ENCODE data around the gene SKAP1. TPM values are rescaled to one million over a fixed set of nuclear protein-coding genes. Genes with fewer than 3 reads are reported as not detected.

Gene SKAP1
- total RNA-seq, 1 donor from 2014 or later, result 25.3 TPM

- TF ChIP-seq CTCF (IDR thresholded peaks at IDR 0.05), result no peak
- Mint-ChIP-seq H3K27ac (no peak overlapping the region), H3K27me3 (no peaks in the 10 kb centered on the region), H3K9me3 (no peaks in the 10 kb centered on the region), H3K4me1 (peaks cover 12% of the 10 kb centered on the region), H3K4me3 (no peak overlapping the region), H3K36me3 (ENCODE audit: low read depth) (peaks cover 22% of the 10 kb centered on the region)
- CTCF ChIA-PET, result no interaction called here
- intact Hi-C loops (cut with micrococcal nuclease), result no loop called here
- DNase-seq (no peak), ATAC-seq (ENCODE audit: low read depth) (no peak)
- POLR2A ChIA-PET, result no interaction called here
Measured at GRCh38 chr17:48389903-48390302, 40.1 kb downstream of the SKAP1 start.

- H3K4me1 Mint-ChIP-seq, result peaks cover 16% of the 10 kb centered on the region
- H3K36me3 Mint-ChIP-seq (ENCODE audit: low read depth), result peaks cover 18% of the 10 kb centered on the region
- no peak for ATAC-seq (ENCODE audit: low read depth)
- no peak for DNase-seq
- H3K27ac Mint-ChIP-seq, result no peak overlapping the region
- POLR2A ChIA-PET, result interaction anchor here (1.3 kb wide), 1 partner anchor 9 kb away, joined by 3 read pairs; no protein-coding TSS in a partner anchor
- TF ChIP-seq CTCF (IDR thresholded peaks at IDR 0.05), result no peak
- intact Hi-C loops (cut with micrococcal nuclease), result no loop called here
- CTCF ChIA-PET, result no interaction called here
- H3K27me3 Mint-ChIP-seq, result no peaks in the 10 kb centered on the region
- no peak overlapping the region for H3K4me3 Mint-ChIP-seq
- no peaks in the 10 kb centered on the region for H3K9me3 Mint-ChIP-seq
Measured at GRCh38 chr17:48388955-48389743, 40.9 kb downstream of the SKAP1 start.

DNA sequence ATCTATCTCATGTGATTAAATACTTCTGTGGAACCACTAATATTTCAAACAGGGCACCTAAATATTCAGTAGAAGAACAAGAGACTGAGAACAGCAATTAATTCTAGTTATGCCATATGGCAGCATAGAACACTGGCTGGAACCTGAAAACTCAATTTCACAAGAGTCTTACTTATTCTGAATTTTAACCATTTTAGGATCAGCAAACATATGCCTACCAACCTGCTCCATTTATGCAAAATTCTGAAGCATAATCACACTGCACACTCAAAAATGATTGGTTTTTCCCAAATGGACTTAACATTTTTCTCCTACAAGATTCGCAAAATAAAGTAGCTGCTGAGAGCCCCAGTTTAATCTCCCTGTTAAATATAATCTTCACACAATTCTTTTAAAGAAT is 43.2 kb downstream of the SKAP1 start:
- CTCF ChIA-PET, result interaction anchor here (0.8 kb wide), 1 partner anchor 70 kb away, joined by 3 read pairs; no protein-coding TSS in a partner anchor
- H3K4me3 Mint-ChIP-seq, result no peak overlapping the region
- ATAC-seq (ENCODE audit: low read depth) (no peak), DNase-seq (no peak)
- intact Hi-C loops (cut with micrococcal nuclease), result no loop called here
- peaks cover 24% of the 10 kb centered on the region for H3K4me1 Mint-ChIP-seq
- H3K36me3 Mint-ChIP-seq (ENCODE audit: low read depth), result peaks cover 29% of the 10 kb centered on the region
- no peak for TF ChIP-seq CTCF (IDR thresholded peaks at IDR 0.05)
- no peaks in the 10 kb centered on the region for H3K27me3 Mint-ChIP-seq
- H3K9me3 Mint-ChIP-seq, result no peaks in the 10 kb centered on the region
- POLR2A ChIA-PET, result no interaction called here
- H3K27ac Mint-ChIP-seq, result no peak overlapping the region

DNA sequence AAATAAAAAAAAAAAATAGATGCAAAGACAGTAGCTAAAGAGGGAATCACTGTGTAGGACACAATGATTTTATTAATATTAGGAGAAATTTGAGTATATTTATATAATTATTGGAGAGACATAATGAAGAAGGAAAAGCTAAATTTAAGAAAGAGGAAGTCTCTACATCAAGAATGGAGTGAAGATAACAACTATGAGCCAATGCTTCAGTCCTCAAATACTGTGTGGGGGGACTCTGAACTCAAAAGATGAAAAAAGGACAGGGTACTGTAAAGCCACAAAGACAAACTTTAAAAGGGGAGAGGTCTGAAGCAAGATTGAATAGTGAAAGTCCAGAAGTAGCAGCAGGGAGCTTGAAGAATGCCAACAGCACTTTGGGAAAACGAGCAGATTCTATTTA is 44.7 kb downstream of the SKAP1 start:
- no peaks in the 10 kb centered on the region for H3K9me3 Mint-ChIP-seq
- CTCF ChIA-PET, result interaction anchor here (1.1 kb wide), 1 partner anchor 72 kb away, joined by 6 read pairs; no protein-coding TSS in a partner anchor
- no peak for DNase-seq
- no peak for TF ChIP-seq CTCF (IDR thresholded peaks at IDR 0.05)
- no peaks in the 10 kb centered on the region for H3K27me3 Mint-ChIP-seq
- H3K4me1 Mint-ChIP-seq, result peaks cover 28% of the 10 kb centered on the region
- no peak overlapping the region for H3K4me3 Mint-ChIP-seq
- ATAC-seq (ENCODE audit: low read depth), result no peak
- intact Hi-C loops (cut with micrococcal nuclease), result no loop called here
- peaks cover 30% of the 10 kb centered on the region for H3K36me3 Mint-ChIP-seq (ENCODE audit: low read depth)
- POLR2A ChIA-PET, result no interaction called here
- no peak overlapping the region for H3K27ac Mint-ChIP-seq

DNA sequence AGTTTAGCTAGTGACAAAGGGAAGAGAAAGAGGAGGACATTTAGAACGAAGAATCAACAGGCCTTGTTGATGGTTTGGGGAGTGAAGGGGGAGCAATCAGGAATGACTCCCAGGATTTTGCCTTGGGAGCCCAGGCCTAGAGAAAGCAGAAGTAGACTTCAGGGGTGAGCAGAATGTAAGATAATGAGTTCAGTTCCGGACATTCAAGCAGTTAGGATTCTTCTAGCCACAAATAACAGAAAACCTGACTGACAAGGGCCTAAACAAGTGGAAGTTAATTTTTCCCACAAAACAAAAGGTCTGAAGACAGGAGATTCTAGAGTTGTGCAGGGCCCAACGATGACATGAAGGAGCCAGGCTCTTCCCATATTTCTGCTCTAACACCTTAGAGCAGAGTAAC is 45.9 kb downstream of the SKAP1 start:
- Mint-ChIP-seq H3K9me3 (no peaks in the 10 kb centered on the region), H3K27me3 (no peaks in the 10 kb centered on the region), H3K27ac (no peak overlapping the region), H3K4me1 (peaks cover 26% of the 10 kb centered on the region), H3K36me3 (ENCODE audit: low read depth) (peaks cover 24% of the 10 kb centered on the region), H3K4me3 (no peak overlapping the region)
- ATAC-seq (ENCODE audit: low read depth), result no peak
- intact Hi-C loops (cut with micrococcal nuclease), result no loop called here
- CTCF ChIA-PET, result no interaction called here
- POLR2A ChIA-PET, result no interaction called here
- no peak for TF ChIP-seq CTCF (IDR thresholded peaks at IDR 0.05)
- DNase-seq, result no peak
